ENCODE measurements around the gene USH2A. TPM values are rescaled to one million over a fixed set of nuclear protein-coding genes. Genes with fewer than 3 reads are reported as not detected.

USH2A gene
- total RNA-seq, 1 donor from 2014 or later = 0.14 TPM

- no peaks in the 10 kb centered on the region for H3K36me3 Mint-ChIP-seq (ENCODE audit: low read depth)
- H3K4me1 Mint-ChIP-seq = no peaks in the 10 kb centered on the region
- peaks cover 7% of the 10 kb centered on the region for H3K9me3 Mint-ChIP-seq
- H3K27me3 Mint-ChIP-seq (ENCODE audit: low read depth) = no peaks in the 10 kb centered on the region
- H3K4me3 Mint-ChIP-seq = no peak overlapping the region
- no peak for DNase-seq (ENCODE audit: low read depth, low spot score)
- no peak for TF ChIP-seq CTCF (conservative IDR thresholded peaks at IDR 0.05)
- H3K27ac Mint-ChIP-seq (ENCODE audit: unreplicated experiment) = no peak overlapping the region
These were observed 164.4 kb downstream of the USH2A start for GRCh38 chr1:216258856-216259255.

- Mint-ChIP-seq H3K27ac (ENCODE audit: unreplicated experiment) (no peak overlapping the region), H3K4me1 (no peaks in the 10 kb centered on the region), H3K36me3 (ENCODE audit: low read depth) (no peaks in the 10 kb centered on the region), H3K4me3 (no peak overlapping the region), H3K27me3 (ENCODE audit: low read depth) (no peaks in the 10 kb centered on the region), H3K9me3 (peaks cover 7% of the 10 kb centered on the region)
- DNase-seq (ENCODE audit: low read depth, low spot score) = no peak
- no peak for TF ChIP-seq CTCF (conservative IDR thresholded peaks at IDR 0.05)
These were observed 164.9 kb downstream of the USH2A start for GRCh38 chr1:216258386-216258785.

GRCh38 chr1:216250861-216251260 lies 172.4 kb downstream of the USH2A start:
- Mint-ChIP-seq H3K9me3 (peaks cover 4% of the 10 kb centered on the region), H3K4me1 (no peaks in the 10 kb centered on the region), H3K4me3 (no peak overlapping the region), H3K27me3 (ENCODE audit: low read depth) (no peaks in the 10 kb centered on the region), H3K27ac (ENCODE audit: unreplicated experiment) (no peak overlapping the region), H3K36me3 (ENCODE audit: low read depth) (no peaks in the 10 kb centered on the region)
- TF ChIP-seq CTCF (conservative IDR thresholded peaks at IDR 0.05) = no peak
- DNase-seq (ENCODE audit: low read depth, low spot score) = no peak

GRCh38 chr1:216248628-216249027 lies 174.6 kb downstream of the USH2A start:
- TF ChIP-seq CTCF (conservative IDR thresholded peaks at IDR 0.05) = no peak
- Mint-ChIP-seq H3K9me3 (no peaks in the 10 kb centered on the region), H3K4me3 (no peak overlapping the region), H3K4me1 (no peaks in the 10 kb centered on the region), H3K27ac (ENCODE audit: unreplicated experiment) (no peak overlapping the region), H3K27me3 (ENCODE audit: low read depth) (no peaks in the 10 kb centered on the region), H3K36me3 (ENCODE audit: low read depth) (no peaks in the 10 kb centered on the region)
- DNase-seq (ENCODE audit: low read depth, low spot score) = no peak

- DNase-seq (ENCODE audit: low read depth, low spot score) = no peak
- Mint-ChIP-seq H3K4me3 (no peak overlapping the region), H3K27me3 (ENCODE audit: low read depth) (no peaks in the 10 kb centered on the region), H3K36me3 (ENCODE audit: low read depth) (no peaks in the 10 kb centered on the region), H3K27ac (ENCODE audit: unreplicated experiment) (no peak overlapping the region), H3K9me3 (no peaks in the 10 kb centered on the region), H3K4me1 (no peaks in the 10 kb centered on the region)
- TF ChIP-seq CTCF (conservative IDR thresholded peaks at IDR 0.05) = no peak
These were observed 175.3 kb downstream of the USH2A start for GRCh38 chr1:216247937-216248336.

All from neural crest cell (in vitro differentiated cells).